CD4-positive, alpha-beta T cell (primary cell): ENCODE measurements around the gene MYOZ3. TPM values are rescaled to one million over a fixed set of nuclear protein-coding genes. Genes with fewer than 3 reads are reported as not detected.

ENCODE experiments used
- ATAC-seq: fragments of 200-7000 bp; cut with Tn5 transposase; one replicate; pipeline ENCODE4 v1.10.0; 2022; ENCODE audit warnings: mild to moderate bottlenecking; ENCODE audit not compliant: poor library complexity
- CTCF ChIA-PET: fragments of 350-600 bp; sonication (Branson Sonifier 250); formaldehyde crosslinking; loops from one replicate; lab custom pipeline; 2021; ENCODE audit warnings: antibody characterized with exemption, inconsistent platforms; lab: Charles Lee
- POLR2A ChIA-PET: fragments of 350-600 bp; sonication (Branson Sonifier 250); formaldehyde crosslinking; loops from one replicate; lab custom pipeline; 2021; ENCODE audit warnings: antibody characterized with exemption, inconsistent platforms; lab: Charles Lee
- DNase-seq, 14 experiments: peaks; one replicate each; pipeline ENCODE4 v3.0.0-alpha.2; 2013 to 2020; ENCODE audit warnings: mixed read lengths in 2 of 14
- H3K27ac ChIP-seq, 2 donors: one replicate each; pipeline versions ENCODE4 v1.5.1 to v1.7.0; 2013; ENCODE audit warnings: low read length in 2 of 2, low read depth in 1 of 2, mild to moderate bottlenecking in 1 of 2
- H3K27me3 ChIP-seq, 2 experiments: 1 replicate in 1 of 2; 2 replicates in 1 of 2; pipeline versions ENCODE4 v1.6.1 to v1.7.0; 2013; ENCODE audit warnings: low read length in 2 of 2, control low read depth in 1 of 2, mild to moderate bottlenecking in 1 of 2, moderate library complexity in 1 of 2; ENCODE audit not compliant: insufficient read depth in 2 of 2, control insufficient read depth in 1 of 2
- H3K36me3 ChIP-seq: one replicate; pipeline ENCODE4 v1.6.1; 2013; ENCODE audit warnings: low read length, control low read depth; ENCODE audit not compliant: insufficient read depth
- H3K4me1 ChIP-seq: one replicate; pipeline ENCODE4 v1.6.1; 2013; ENCODE audit warnings: low read length, control low read depth; ENCODE audit not compliant: insufficient read depth
- H3K4me3 ChIP-seq: one replicate; pipeline ENCODE4 v1.5.1; 2013; ENCODE audit warnings: mild to moderate bottlenecking, low read length, moderate library complexity
- H3K9me3 ChIP-seq, 2 experiments: 1 replicate in 1 of 2; 2 replicates in 1 of 2; pipeline versions ENCODE4 v1.6.1 to v1.7.0; 2013; ENCODE audit warnings: low read length in 2 of 2, mild to moderate bottlenecking in 2 of 2, control low read depth in 1 of 2, moderate library complexity in 1 of 2; ENCODE audit not compliant: control insufficient read depth in 1 of 2, insufficient read depth in 1 of 2
- H3K27ac Mint-ChIP-seq: one replicate; pipeline ENCODE4 v1.8.0; 2020; ENCODE audit warnings: mixed read lengths
- H3K27me3 Mint-ChIP-seq: one replicate; pipeline ENCODE4 v1.8.0; 2021; ENCODE audit warnings: mixed read lengths
- H3K36me3 Mint-ChIP-seq: one replicate; pipeline ENCODE4 v1.8.0; 2021; ENCODE audit warnings: low read depth, mixed read lengths
- H3K4me1 Mint-ChIP-seq: one replicate; pipeline ENCODE4 v1.8.0; 2021; ENCODE audit warnings: low read depth, mixed read lengths
- H3K4me3 Mint-ChIP-seq: one replicate; pipeline ENCODE4 v1.8.0; 2020; ENCODE audit warnings: mild to moderate bottlenecking, mixed read lengths
- H3K9me3 Mint-ChIP-seq: one replicate; pipeline ENCODE4 v1.8.0; 2020; ENCODE audit warnings: mixed read lengths
- intact Hi-C, 2 experiments: fragments of 100-400 bp; cut with DNase I in 1 of 2; cut with micrococcal nuclease in 1 of 2; formaldehyde crosslinking; loops; one replicate each; pipeline versions ENCODE4 v1.15.1 to v1.9.0; 2023 to 2025; cut with DNase I, micrococcal nuclease
- total RNA-seq, 174 experiments: library from RNA in 2 of 174; stranded (reverse) in 2 of 174; gene quantifications; one replicate each; pipeline ENCODE4 v1.2.3 and lab custom pipeline; 2021 to 2026
- TF ChIP-seq, protein P1 (sequence below): fragments of 200-600 bp; IDR thresholded peaks from one replicate; pipeline ENCODE4 v1.8.0; 2022; ENCODE audit warnings: antibody characterized with exemption, mild to moderate bottlenecking

Gene MYOZ3
- total RNA-seq, 2 experiments from 2014 or later: not detected

DNA sequence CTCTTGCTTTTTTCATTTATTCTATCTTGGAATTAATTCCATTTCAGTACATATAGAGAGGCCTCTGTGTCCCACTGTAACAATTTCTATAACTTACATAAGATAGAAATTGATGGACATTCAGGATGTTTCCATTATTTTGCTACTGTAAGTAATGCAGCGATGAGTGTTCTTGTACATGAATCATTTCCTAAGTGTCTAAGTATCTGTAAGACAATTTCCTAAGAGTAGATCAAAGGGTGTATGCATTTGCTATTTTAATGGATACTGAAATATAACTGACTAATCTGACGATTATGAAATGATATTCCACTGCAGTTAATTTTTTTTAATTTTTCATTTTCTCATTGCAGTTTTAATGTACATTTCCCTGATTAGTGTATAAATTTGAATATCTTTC is 62.8 kb downstream of the MYOZ3 start:
- CTCF ChIA-PET: no interaction called here
- peaks cover 84% of the 10 kb centered on the region for H3K36me3 Mint-ChIP-seq

More for the DNA sequence above, 62.8 kb downstream of the MYOZ3 start:
- Histone ChIP-seq H3K36me3 (peaks cover 82% of the 10 kb centered on the region), H3K4me1 (no peaks in the 10 kb centered on the region), H3K4me3 (no peak overlapping the region), H3K27me3 (no peaks in the 10 kb centered on the region), H3K9me3 (no peaks in the 10 kb centered on the region), H3K27ac (no peak overlapping the region)
- no peak for ATAC-seq
- no peaks in the 10 kb centered on the region for H3K4me1 Mint-ChIP-seq
- no peak overlapping the region for H3K27ac Mint-ChIP-seq
- TF ChIP-seq, protein P1, sequence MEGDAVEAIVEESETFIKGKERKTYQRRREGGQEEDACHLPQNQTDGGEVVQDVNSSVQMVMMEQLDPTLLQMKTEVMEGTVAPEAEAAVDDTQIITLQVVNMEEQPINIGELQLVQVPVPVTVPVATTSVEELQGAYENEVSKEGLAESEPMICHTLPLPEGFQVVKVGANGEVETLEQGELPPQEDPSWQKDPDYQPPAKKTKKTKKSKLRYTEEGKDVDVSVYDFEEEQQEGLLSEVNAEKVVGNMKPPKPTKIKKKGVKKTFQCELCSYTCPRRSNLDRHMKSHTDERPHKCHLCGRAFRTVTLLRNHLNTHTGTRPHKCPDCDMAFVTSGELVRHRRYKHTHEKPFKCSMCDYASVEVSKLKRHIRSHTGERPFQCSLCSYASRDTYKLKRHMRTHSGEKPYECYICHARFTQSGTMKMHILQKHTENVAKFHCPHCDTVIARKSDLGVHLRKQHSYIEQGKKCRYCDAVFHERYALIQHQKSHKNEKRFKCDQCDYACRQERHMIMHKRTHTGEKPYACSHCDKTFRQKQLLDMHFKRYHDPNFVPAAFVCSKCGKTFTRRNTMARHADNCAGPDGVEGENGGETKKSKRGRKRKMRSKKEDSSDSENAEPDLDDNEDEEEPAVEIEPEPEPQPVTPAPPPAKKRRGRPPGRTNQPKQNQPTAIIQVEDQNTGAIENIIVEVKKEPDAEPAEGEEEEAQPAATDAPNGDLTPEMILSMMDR: no peak
- H3K27me3 Mint-ChIP-seq: no peaks in the 10 kb centered on the region
- no peak for DNase-seq
- H3K9me3 Mint-ChIP-seq: no peaks in the 10 kb centered on the region
- intact Hi-C loops: no loop called here
- POLR2A ChIA-PET: no interaction called here
- H3K4me3 Mint-ChIP-seq: no peak overlapping the region

Other genes starting within 250 kb of the MYOZ3 start
- gene CD74, start 248.3 kb upstream of the MYOZ3 start, total RNA-seq: 100 to 1,000 TPM; 299 to 303 TPM
- gene RPS14, start 211.5 kb upstream of the MYOZ3 start, total RNA-seq: 1,000 to 10,000 TPM; 5,224 to 5,317 TPM
- gene NDST1, start 153.1 kb upstream of the MYOZ3 start, total RNA-seq: 1 to 10 TPM; 1.1 to 1.6 TPM
- gene SYNPO, start 20.6 kb upstream of the MYOZ3 start, total RNA-seq: under 1 TPM; 0.06 to 0.14 TPM
- gene RBM22, start 39.8 kb downstream of the MYOZ3 start, total RNA-seq: 100 to 1,000 TPM in 1 of 2 experiments, 10 to 100 TPM in 1; 98.2 to 101 TPM
- 10 to 100 TPM; 81.2 to 84.4 TPM for gene DCTN4, start 97.8 kb downstream of the MYOZ3 start, total RNA-seq
- gene SMIM3, start 117.5 kb downstream of the MYOZ3 start, total RNA-seq: 1 to 10 TPM; 2.9 TPM
- 1 to 10 TPM; 2.2 to 4.0 TPM for gene IRGM, start 185.3 kb downstream of the MYOZ3 start, total RNA-seq
- 1 to 10 TPM; 3.0 to 3.7 TPM for gene ZNF300, start 243.7 kb downstream of the MYOZ3 start, total RNA-seq